Measurements from ENCODE around the gene AP3S1.

Gene AP3S1

DNA sequence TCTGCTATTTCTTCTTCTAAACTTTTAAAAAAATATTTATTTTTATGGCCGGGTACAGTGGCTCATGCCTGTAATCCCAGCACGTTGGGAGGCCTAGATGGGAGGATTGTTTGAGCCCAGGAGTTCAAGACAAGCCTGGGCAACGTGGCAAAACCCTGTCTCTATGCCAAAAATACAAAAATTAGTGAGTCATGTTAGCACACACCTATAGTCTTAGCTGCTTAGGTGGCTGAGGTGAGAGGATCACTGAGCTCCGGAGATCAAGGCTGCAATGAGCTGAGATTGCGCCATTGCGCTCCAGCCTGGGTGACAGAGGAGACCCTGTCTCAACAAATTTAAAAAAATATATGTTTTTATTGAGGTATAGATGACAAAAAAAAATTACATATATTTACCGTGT lies 5.6 kb downstream of the AP3S1 start:
- Histone ChIP-seq H3K9me3 (no peaks in the 10 kb centered on the region), H3K27ac (no peak overlapping the region), H3K4me3 (ENCODE audit: low read depth in 1 of 2, low read length in 1 of 2) (no peak overlapping the region), H3K36me3 (no peaks in the 10 kb centered on the region), H3K4me1 (ENCODE audit: control insufficient read depth in 1 of 2, insufficient read depth in 1 of 2, low read depth in 1 of 2, low read length in 1 of 2) (peaks cover 61 to 71% of the 10 kb centered on the region in 2 experiments), H3K27me3 (no peaks in the 10 kb centered on the region)
- TF ChIP-seq, protein P1, sequence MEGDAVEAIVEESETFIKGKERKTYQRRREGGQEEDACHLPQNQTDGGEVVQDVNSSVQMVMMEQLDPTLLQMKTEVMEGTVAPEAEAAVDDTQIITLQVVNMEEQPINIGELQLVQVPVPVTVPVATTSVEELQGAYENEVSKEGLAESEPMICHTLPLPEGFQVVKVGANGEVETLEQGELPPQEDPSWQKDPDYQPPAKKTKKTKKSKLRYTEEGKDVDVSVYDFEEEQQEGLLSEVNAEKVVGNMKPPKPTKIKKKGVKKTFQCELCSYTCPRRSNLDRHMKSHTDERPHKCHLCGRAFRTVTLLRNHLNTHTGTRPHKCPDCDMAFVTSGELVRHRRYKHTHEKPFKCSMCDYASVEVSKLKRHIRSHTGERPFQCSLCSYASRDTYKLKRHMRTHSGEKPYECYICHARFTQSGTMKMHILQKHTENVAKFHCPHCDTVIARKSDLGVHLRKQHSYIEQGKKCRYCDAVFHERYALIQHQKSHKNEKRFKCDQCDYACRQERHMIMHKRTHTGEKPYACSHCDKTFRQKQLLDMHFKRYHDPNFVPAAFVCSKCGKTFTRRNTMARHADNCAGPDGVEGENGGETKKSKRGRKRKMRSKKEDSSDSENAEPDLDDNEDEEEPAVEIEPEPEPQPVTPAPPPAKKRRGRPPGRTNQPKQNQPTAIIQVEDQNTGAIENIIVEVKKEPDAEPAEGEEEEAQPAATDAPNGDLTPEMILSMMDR (IDR thresholded peaks at IDR 0.05) = no peak

DNA sequence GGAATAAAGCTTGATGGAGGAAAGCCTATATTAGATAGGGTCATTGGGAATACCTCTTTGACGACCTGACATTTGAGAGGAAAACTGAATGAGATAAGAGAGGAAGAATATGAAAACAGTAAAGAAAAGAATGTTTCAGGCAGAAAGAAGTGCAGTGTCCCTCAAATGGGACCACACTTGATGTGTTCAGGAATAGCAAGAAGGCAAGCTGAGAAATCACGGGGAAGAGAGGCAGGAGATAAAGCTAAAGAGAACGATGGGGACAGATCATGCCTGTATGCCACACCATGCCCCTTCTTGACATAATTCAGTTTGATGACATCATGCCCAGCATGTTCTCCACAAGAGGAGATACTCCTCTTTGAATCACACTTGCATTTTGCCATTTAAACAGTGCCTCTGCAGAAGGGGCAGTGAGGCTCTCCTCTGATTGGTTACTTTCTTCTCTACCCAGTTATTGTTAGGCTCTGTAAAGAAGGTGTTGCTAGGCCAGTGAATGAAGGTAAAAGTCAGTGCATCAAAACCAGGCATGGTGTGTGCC lies 7.6 kb downstream of the AP3S1 start:
- Histone ChIP-seq H3K9me3 (no peaks in the 10 kb centered on the region), H3K27ac (peak overlapping the region; percentile 14)
- TF ChIP-seq, protein P1 (IDR thresholded peaks at IDR 0.05) = no peak

DNA sequence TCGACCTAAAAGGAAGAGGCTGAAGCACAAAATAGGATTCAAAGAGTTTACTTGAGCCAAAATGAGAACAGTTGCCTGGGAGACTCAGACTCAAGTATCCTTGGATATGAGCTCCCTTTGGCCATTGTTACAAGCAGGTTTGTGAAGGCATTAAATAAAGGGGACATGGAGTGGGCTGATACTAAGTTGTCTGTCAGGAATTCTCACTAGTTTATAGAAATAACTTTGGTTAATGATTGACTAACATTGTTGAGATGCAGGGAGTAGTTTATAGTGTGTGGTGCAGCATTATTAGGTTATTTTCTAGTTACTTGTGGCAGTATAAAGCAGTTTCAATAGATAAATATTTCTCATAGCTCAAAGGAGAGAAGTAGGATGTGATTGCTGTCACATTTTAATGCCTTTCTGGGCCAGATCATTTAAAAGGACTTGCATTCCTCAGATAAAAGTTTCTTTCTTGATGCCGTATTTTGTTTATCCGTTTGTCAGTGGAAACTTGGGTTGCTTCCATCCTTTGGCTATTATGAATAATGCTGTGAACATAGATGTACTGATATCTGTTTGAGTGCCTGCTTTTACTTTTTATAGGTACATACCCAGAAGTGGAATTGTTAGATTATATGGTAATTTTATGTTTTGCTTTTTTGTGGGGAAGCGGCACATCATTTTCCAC lies 9.1 kb downstream of the AP3S1 start:
- Histone ChIP-seq H3K27ac (peak overlapping the region; percentile 14), H3K36me3 (no peaks in the 10 kb centered on the region), H3K27me3 (no peaks in the 10 kb centered on the region), H3K9me3 (no peaks in the 10 kb centered on the region), H3K4me3 (ENCODE audit: low read depth in 1 of 2, low read length in 1 of 2) (no peak overlapping the region), H3K4me1 (ENCODE audit: control insufficient read depth in 1 of 2, insufficient read depth in 1 of 2, low read depth in 1 of 2, low read length in 1 of 2) (peaks cover 39 to 43% of the 10 kb centered on the region in 2 experiments)
- TF ChIP-seq, protein P1 (IDR thresholded peaks at IDR 0.05) = no peak

More for the DNA sequence above, 7.6 kb downstream of the AP3S1 start:
- peaks cover 44 to 51% of the 10 kb centered on the region in 2 experiments for H3K4me1 ChIP-seq (ENCODE audit: control insufficient read depth in 1 of 2, insufficient read depth in 1 of 2, low read depth in 1 of 2, low read length in 1 of 2)
- no peaks in the 10 kb centered on the region for H3K36me3 ChIP-seq
- H3K4me3 ChIP-seq (ENCODE audit: low read depth in 1 of 2, low read length in 1 of 2) = no peak overlapping the region
- H3K27me3 ChIP-seq = no peaks in the 10 kb centered on the region

DNA sequence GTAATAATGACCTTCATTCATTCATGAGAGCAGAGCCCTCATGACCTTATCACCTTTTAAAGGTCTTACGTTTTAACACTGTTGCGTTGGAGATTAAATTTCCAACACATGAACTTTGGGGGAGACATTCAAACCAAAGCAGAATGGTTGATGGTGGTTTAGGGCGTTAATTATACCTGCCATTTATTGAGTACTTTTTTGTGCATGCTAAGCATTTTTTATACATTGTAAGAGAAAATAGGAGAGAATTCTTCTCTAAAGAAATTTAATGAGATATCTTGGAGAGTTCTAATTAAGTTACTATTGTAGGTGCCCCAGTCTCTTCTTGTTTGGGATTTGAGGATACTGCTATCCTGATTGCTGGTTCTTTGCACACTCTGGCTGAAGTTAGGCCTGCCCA lies 12.4 kb downstream of the AP3S1 start:
- H3K27me3 ChIP-seq = no peaks in the 10 kb centered on the region
- H3K9me3 ChIP-seq = no peaks in the 10 kb centered on the region
- TF ChIP-seq, protein P1 (IDR thresholded peaks at IDR 0.05) = no peak
- H3K27ac ChIP-seq = no peak overlapping the region
- no peaks in the 10 kb centered on the region for H3K36me3 ChIP-seq
- no peak overlapping the region for H3K4me3 ChIP-seq (ENCODE audit: low read depth in 1 of 2, low read length in 1 of 2)
- peaks cover 47 to 53% of the 10 kb centered on the region in 2 experiments for H3K4me1 ChIP-seq (ENCODE audit: control insufficient read depth in 1 of 2, insufficient read depth in 1 of 2, low read depth in 1 of 2, low read length in 1 of 2)

DNA sequence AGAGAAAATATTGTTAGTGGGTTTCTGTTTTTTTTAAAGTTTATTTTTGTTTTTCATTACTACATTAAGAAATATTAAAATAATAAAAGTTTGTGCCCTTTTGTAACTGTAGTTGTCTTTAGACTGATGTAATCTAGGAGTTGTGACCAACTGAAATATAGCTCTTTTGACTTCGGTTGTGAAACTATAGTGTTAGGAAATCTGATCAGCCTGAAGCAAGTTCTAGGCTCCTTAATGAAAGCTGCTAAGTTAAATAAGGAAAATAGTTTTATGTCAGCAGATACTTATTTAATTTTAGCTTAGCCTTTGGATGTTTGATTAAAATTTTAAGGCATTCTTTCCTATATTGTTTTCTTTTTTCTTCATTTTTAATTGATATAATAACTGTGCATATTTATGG lies 14.2 kb downstream of the AP3S1 start:
- peaks cover 29 to 36% of the 10 kb centered on the region in 2 experiments for H3K4me1 ChIP-seq (ENCODE audit: control insufficient read depth in 1 of 2, insufficient read depth in 1 of 2, low read depth in 1 of 2, low read length in 1 of 2)

More for the DNA sequence above, 14.2 kb downstream of the AP3S1 start:
- peak overlapping the region; percentile 47 for H3K27ac ChIP-seq
- H3K27me3 ChIP-seq = no peaks in the 10 kb centered on the region
- TF ChIP-seq, protein P1 (IDR thresholded peaks at IDR 0.05) = no peak
- no peaks in the 10 kb centered on the region for H3K36me3 ChIP-seq
- no peak overlapping the region for H3K4me3 ChIP-seq (ENCODE audit: low read depth in 1 of 2, low read length in 1 of 2)
- no peaks in the 10 kb centered on the region for H3K9me3 ChIP-seq
